ENCODE data around the gene TM9SF2. TPM values are rescaled to one million over a fixed set of nuclear protein-coding genes. Genes with fewer than 3 reads are reported as not detected.
"Not testable (repeated sequence)": the region's sequence is repeated elsewhere in the genome, so short reads cannot be mapped to it uniquely, and the experiment has no call there.

TM9SF2 gene
- 76.9 and 77.4 TPM in 2 replicates for total RNA-seq

- intact Hi-C loops (cut with micrococcal nuclease) = loop anchor here (1.0 to 5.0 kb wide), 7 partner anchors 42 to 589 kb away; partner anchors contain the start of genes CLYBL and UBAC2
Observed at GRCh38 chr13:99501184-99501847, at the start of gene TM9SF2. TM9SF2 (plus strand) TSS chr13:99501472; CDS start chr13:99501607, 135 bp downstream.

- intact Hi-C loops (cut with micrococcal nuclease) = no loop called here
Observed at GRCh38 chr13:99454518-99455183, 46.6 kb upstream of the TM9SF2 start.

DNA sequence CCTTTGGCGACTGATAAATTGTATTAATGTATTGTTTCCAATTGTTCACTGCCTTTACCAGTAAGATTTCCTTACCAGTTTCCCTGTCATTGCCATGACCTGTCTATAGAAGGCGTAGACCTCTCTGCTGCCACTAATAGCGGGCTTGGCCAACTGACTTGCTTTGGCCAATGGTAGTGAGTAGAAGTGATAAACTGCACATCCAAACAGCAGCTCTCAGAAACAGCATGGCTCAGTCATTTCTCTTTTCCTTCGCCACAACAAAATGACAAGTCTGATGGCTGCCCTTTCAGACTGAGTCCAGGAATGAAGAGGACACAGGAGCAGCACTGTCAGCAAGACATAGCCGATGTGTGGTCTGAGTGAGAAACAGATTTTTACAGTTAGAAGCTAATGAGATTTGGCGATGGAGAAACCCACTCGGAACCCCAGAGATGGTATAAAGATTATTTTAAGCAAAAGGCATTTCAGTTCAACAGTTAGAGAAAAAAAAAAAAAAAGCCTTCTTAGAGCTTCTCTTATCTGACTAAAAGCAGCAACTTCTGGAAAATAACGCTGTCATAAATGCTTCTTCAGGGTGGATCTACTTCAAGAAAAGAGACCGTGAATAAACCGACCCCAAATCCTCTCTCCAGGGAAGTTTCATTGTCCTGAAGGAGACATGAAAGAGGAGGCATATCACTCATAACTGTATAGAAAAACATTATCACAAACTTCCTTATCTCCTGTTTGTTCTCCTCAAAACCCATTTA, 42.0 kb upstream of the TM9SF2 start:
- intact Hi-C loops (cut with micrococcal nuclease) = no loop called here

DNA sequence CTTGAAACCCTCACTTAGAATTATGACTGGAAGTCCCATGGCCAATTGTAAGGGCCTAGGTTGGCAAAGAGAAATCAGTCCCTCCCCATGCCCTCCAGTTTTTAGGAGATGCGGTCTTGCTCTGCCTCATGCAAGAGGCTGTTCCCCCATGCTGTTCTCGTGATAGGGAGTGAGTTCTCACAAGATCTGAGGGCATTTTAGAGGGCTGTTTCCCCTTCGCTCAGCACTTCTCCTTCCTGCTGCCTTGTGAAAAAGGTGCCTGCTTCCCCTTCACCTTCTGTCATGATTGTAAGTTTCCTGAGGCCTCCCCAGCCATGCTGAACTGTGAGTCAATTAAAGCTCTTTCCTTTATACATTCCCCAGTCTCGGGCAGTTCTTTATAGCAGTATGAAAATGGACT, 40.5 kb upstream of the TM9SF2 start:
- intact Hi-C loops (cut with micrococcal nuclease) = not testable (repeated sequence)

GRCh38 chr13:99463646-99464397, 37.5 kb upstream of the TM9SF2 start:
- intact Hi-C loops (cut with micrococcal nuclease) = loop anchor here (1.0 kb wide), 1 partner anchor 34 kb away; no protein-coding TSS in a partner anchor

GRCh38 chr13:99464441-99464949, 36.8 kb upstream of the TM9SF2 start:
- intact Hi-C loops (cut with micrococcal nuclease) = loop anchor here (1.0 kb wide), 1 partner anchor 34 kb away; no protein-coding TSS in a partner anchor

DNA sequence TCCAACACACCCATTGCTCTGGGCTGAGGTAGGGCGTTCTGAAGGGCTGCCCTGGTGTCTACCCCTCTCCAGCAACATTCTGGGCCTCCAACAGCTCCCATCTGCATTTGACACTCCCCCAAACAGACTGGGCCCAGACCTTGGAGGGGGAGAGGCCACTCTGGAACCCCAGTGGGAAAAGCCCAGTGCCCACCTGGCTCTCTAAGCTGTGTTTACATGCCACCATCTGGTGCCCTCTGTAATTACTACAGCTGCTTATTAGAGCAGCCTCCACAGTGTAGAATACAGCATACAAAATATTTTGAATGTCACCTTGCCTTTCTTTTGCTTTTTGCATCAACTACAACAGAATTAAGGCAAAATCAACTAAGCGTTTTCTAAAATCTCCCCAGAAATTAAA, 35.8 kb upstream of the TM9SF2 start:
- intact Hi-C loops (cut with micrococcal nuclease) = no loop called here

GRCh38 chr13:99467764-99468163, 33.5 kb upstream of the TM9SF2 start:
- intact Hi-C loops (cut with micrococcal nuclease) = loop anchor here (2.0 kb wide), 1 partner anchor 17 kb away; no protein-coding TSS in a partner anchor

DNA sequence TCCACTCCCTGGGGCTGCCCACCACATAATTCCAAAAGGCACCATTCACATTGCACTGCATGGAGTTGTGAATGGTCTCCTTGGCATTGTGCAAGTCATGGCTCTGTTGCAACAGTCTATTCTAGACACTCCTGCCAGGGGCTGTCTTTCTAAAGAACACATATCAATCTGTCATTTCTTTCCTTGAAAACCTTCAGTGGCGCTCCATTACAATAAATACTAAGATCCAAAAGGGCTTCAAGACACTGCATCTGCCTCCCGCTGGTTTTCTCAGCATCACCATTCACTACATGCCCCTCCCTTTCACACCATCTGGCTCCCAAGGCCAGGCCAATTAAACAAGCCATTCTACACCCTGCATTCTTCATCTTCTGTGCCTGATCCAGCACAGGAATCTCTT, 32.2 kb upstream of the TM9SF2 start:
- intact Hi-C loops (cut with micrococcal nuclease) = no loop called here

DNA sequence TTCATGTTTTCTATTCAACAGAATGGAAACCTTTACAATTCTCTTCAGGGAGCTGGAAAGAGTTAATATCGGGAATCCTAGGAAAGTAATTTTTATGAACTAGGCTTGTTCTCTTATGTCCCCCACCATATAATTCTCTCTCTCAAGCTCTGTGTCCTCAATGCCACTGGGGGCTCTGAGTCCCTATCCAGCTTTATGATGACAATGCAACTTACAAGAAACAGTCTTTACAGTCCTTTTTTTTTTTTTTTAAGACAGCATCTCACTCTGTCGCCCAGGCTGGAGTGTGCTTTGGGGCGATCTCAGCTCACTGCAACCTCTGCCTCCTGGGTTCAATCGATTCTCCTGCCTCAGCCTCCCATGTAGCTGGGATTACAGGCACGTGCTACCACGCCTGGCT, 31.2 kb upstream of the TM9SF2 start:
- intact Hi-C loops (cut with micrococcal nuclease) = no loop called here

GRCh38 chr13:99471221-99472121, 29.8 kb upstream of the TM9SF2 start:
- intact Hi-C loops (cut with micrococcal nuclease) = no loop called here

GRCh38 chr13:99472122-99472440, 29.2 kb upstream of the TM9SF2 start:
- intact Hi-C loops (cut with micrococcal nuclease) = no loop called here

DNA sequence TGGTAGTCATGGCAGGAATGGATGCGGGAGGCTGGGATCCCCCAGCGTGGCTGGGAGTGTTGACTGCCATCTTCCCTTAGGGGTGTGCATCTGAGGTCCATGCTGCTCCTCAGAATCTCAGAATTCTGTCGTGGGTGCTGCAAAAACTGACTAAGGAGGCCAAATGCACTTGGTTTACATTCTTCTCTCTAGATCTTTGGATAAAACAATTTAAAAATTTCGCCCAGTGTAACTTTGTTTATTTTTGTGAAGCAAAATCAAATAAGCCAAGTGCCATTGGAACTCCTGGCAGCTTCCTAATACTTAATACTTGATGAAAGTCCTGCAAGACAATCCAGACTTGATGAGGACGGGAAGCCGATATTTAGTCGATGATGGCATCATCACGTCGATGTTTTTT, 27.8 kb upstream of the TM9SF2 start:
- intact Hi-C loops (cut with micrococcal nuclease) = no loop called here

DNA sequence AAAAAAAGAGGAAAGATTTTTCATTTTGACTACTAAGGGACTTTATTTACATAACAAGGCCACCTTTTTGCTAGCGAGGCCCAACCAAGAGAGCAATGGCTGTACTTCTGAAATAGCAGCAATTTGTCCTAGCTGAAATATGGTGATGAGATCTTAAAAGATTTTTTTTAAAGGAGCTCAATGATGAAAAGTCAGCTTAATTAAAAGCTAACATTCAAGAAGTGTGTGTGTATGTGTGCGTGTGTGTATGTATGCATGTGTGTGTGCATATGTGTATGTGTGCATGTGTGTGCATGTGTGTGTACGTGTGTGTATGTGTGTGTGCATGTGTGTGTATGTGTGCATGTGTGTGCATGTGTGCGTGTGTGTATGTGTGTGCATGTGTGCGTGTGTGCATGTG, 24.6 kb upstream of the TM9SF2 start:
- intact Hi-C loops (cut with micrococcal nuclease) = no loop called here

DNA sequence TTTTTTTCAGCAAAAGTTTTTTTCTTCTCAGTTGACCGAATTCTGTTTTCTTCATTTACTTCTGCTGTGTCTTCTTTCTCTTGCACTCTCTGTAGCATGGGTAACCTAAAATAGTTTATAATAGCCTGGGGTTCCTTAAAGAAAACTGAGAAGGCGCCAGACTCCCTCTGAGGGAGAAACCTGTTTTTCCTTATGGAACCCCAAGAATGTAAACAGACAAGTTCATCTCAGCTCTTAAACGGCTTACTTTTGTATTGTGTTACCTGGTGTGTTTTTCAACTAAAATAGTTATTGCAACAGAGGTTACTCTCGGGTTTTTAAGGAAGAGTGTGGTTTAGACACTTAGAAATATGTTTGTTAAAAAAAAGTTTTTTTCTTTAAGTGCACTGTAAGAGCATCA, 23.8 kb upstream of the TM9SF2 start:
- intact Hi-C loops (cut with micrococcal nuclease) = no loop called here

DNA sequence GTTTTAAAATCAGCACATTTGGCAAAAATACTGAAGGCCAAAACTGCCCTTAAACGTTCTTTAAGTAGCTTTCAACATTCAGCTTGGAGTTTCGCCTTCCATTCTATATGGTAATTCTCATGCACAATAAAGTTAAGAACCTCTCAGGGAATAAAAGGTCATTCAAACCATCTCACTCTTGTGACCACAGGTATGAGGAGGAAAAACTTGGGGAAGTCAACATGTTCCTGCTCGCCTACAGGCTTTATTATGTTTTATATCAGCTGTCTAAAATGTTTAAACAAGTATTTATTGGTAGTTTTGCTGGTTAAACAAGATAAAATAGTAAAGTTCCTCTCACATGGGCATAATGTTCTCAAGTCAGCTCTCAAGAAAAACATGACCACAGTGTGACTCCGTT, 19.9 kb upstream of the TM9SF2 start:
- intact Hi-C loops (cut with micrococcal nuclease) = no loop called here

DNA sequence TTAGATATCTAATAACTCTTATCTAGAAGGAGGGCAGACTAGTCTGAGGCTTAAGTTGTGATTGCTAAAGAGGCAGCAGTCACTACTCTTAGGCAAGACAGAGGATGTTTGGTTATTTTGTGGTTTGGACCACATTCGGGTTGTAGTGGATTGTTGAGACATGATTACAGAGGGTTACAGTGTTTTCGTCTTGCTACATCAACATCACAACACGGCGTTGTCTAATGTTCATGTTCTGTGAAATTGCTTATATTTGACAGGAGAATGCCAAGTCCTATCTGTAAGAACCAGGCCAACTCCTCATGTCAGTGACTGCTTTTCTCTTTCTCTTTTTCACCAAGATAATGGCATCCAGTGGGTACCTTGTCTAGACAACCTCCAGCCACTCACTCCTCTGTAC, 16.8 kb upstream of the TM9SF2 start:
- intact Hi-C loops (cut with micrococcal nuclease) = loop anchor here (1.0 to 2.0 kb wide), 2 partner anchors 12 to 18 kb away; no protein-coding TSS in a partner anchor

DNA sequence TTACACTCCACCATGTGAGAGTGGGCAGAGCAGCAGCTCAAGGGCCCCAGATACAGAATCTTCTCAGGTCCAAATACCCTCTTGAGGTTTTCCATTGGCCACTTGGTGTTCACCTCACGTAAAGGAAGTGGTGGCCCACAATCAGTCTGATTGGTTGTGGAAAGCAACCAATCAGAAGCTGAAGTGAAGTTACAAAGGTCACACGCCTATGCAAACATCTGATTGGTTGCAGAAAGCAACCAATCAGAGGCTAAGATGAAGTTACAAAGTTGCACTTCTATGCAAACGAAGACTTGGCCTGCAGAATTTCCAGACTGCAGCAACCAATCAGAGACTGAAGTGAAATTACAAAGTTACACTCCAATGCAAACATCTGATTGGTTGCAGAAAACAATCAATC, 14.3 kb upstream of the TM9SF2 start:
- intact Hi-C loops (cut with micrococcal nuclease) = no loop called here

DNA sequence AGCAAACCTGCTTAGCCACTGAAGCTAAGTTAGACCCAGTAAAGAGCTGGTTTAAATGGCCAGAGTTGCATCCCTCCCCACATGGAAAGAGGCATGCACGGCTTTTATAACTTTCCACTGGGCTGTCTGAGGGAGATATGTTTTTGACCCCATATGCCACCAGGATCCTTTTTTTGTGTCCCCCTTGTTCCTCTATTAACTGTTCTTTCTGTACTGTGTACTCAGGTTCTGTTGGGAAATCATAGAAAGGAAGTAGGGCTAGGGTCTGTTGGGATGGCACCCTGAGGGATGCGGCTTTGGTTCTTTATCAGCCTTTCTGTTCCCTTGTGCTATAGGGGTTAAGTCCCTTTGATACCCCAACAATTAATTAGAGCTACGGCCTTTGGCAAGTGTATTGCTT, 12.2 kb upstream of the TM9SF2 start:
- intact Hi-C loops (cut with micrococcal nuclease) = no loop called here

GRCh38 chr13:99491750-99492149, 9.5 kb upstream of the TM9SF2 start:
- intact Hi-C loops (cut with micrococcal nuclease) = not testable (repeated sequence)
